UCSD-AML1 (cell line): ENCODE data around the gene LY6G6C.

Experiments used
- DNase-seq: peaks from one replicate; lab custom pipeline; 2025; ENCODE audit not compliant: unreplicated experiment; lab: John Stamatoyannopoulos, UW

Gene LY6G6C

DNA sequence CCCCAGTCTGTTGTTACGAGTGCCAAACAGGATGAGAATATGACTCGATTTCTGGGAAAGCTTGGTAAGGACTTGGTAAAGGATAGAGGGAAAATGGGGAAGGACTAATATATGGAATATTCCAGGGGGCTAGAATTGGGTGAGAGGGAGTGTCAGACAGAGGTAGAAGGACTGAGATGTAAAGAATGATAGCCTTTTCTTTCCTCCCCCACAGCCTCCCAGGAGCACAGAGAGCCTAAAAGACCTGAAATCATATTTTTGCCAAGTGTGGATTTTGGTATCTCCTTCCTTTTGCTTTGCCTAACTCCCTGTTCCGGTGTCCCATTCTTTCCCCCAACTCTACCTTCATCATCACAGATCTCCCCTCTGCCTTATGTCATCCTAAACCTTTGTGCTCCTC is 21.3 kb upstream of the LY6G6C start:
- no peak for DNase-seq

DNA sequence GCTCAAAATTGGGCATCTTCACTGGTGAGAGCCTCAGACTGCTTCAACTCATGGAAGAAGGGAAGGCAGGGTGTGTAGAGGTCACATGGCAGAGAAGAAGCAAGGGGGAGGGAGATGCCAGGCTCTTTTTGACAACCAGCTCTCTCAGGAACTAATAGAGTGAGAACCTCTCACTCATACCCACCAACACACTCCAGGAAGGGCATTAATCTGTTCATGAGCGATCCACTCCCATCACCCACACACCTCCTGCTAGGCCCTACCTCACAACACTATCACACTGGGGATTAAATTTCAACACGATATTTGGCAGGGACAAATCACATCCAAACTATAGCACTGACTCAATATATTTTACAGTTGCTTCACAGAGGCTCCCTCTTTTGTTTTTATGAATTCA is 20.3 kb upstream of the LY6G6C start:
- DNase-seq, result no peak

DNA sequence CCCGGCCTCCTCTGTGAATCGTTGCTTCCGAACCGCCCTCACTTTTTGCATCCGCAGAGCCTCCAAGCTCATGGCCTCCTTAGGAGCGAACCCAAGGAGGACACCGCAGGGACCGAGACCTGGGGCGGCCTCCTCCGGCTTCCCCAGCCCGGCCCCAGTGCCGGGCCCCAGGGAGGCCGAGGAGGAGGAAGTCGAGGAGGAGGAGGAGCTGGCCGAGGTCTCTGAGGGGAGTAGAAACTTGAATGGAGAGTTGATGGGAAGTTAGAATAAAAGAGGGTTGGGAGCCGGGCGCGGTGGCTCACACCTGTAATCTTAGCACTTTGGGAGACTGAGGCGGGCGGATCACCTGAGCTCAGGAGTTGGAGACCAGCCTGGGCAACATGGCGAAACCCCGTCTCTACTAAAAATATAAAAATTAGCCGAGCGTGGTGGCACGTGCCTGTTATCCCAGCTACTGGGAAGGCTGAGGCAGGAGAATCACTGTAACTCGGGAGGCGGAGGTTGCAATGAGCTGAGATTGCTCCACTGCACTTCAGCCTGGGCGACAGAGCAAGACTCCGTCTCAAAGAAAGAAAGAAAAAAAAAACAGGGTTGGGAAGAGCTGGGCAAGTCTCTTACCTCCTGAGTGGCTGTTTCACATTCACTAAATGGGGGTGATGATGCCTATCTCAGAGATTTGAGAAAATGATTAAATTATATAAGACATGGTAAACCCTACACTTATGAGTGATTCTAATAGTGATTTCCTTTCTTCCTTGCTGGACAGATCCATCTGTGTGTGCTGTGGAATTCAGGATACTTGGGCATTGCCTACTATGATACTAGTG is 19.1 kb upstream of the LY6G6C start:
- peak; percentile 71 for DNase-seq

DNA sequence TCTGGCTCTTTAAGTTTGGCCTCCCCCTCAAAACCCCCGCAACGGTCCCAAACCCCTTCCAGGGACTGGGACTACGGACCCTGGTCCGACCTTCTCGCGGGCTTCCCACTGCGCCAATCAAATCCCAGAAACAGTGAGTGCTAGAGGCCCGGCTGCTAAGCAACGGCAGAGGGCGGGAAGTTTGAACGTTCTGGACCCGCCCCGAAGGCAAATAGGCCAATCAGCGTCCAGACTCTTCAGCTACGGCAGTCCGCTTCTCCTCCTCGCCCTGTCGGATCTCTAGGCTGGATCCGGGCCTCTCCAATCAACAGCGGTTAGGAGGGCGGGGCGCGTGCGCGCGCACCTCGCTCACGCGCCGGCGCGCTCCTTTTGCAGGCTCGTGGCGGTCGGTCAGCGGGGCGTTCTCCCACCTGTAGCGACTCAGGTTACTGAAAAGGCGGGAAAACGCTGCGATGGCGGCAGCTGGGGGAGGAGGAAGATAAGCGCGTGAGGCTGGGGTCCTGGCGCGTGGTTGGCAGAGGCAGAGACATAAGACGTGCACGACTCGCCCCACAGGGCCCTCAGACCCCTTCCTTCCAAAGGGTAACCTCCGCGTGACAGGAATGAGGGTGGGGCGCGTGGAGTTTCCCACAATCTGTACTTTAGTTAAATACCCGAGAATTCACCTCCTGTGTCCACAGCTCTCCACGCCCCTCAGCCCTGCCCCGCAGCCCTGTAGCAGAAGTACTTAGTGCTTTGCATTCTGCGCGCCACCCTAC is 18.3 kb upstream of the LY6G6C start, which contains the start of gene MSH5:
Gene MSH5, plus strand, starts transcription at position 367 of the 758 bp plus-strand sequence. CDS start 462 bp downstream, outside the sequence.
- peak; percentile 98 for DNase-seq

DNA sequence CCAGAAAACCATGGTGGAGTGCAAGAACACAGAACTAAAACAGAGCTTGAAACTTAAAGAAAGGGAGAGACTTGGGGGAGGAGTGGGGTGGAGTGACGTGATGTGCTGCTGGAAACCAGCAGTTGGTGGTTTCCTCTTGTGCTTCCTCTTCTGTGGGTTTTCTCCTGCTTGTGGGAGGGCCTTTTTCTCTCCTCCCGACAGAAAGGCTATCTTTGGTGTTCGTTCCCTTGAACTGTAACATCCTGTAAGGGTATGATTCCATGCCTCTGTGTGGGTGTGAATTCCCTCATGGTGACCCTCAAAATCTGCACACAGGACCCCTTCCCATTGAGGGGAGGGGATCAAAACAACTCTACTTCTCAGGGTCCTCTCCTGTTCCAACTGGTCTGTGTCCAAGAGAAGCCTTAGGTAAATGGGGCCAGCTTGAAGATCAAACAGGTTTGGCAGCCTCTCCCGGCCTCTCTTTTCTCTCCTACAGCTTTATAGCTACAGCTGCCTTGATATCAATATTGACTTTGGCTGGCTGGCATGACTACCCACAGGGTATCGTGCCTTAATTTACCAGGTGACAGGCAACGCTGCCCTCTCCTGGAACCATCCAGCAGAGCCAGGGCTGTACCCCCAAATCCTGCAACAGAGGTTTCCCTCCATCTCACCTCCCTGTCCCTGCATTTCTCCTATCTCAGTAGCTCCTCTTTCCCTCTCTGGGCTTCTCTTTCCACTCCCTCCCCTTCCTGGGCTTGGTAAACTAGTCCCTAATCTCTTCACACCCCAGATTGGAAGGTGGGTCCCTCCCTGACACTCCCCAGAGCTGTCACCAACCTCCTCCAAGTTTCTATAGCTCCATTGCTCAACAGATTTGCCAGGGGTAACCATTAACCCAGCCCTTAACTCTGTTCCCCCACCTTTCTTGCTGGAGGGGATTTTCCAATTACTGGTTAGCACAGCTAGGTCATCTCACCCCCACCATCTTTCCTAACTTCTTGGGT is 16.7 kb upstream of the LY6G6C start:
- peak; percentile 74 for DNase-seq

DNA sequence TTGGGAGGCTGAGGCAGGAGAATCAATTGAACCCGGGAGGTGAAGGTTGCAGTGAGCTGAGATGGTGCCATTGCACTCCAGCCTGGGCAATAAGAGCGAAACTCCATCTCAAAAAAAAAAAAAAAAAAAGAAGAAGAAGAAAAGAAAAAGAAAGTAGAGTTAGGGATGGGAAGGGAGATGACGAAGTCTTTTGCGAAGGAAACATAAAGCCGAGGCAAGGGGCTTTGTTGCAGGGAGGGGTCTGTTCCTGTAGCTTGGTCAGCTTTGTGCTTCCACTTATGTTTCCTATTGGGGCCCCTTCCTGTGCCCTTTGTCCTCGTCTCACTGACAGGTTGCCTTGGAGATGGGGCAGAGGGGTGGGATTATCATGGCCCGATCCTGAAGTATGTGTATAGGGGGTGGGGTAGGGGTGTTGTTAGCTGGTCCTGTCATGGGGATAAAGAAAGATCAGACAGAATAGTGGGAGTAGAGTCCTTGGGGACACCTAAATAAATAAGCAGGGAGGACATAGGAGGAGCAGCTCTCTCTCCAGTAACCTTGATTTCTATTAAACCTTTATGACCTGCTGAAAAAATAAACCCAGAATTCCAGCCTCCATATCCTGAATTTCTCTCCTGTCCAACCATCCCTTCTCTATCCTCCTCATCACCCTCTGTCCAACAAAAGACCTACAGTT is 15.9 kb upstream of the LY6G6C start:
- peak; percentile 78 for DNase-seq

DNA sequence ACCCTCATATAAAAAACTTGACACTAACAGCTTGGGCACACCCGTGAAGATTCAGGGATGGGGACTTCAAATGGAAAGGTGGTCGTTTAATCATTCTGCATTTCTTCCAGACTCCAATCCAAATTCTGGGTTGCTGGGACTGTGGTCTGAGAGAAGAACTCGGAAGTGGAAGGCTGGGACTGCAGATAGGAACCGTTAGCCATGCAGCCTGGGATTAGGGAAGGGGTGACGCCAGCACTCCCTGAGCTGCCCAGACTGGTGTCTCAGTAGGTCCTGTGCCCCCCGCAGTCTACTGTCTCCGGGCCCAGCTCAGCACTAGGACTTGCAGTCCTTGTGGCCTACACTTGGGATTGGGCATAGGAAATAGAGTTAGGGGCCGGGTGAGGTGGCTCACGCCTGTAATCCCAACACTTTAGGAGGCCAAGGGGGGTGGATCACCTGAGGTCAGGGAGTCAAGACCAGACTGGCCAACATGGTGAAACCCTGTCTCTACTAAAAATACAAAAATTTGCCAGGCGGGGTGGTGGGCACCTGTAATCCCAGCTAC is 15.3 kb upstream of the LY6G6C start:
- peak; percentile 39 for DNase-seq

DNA sequence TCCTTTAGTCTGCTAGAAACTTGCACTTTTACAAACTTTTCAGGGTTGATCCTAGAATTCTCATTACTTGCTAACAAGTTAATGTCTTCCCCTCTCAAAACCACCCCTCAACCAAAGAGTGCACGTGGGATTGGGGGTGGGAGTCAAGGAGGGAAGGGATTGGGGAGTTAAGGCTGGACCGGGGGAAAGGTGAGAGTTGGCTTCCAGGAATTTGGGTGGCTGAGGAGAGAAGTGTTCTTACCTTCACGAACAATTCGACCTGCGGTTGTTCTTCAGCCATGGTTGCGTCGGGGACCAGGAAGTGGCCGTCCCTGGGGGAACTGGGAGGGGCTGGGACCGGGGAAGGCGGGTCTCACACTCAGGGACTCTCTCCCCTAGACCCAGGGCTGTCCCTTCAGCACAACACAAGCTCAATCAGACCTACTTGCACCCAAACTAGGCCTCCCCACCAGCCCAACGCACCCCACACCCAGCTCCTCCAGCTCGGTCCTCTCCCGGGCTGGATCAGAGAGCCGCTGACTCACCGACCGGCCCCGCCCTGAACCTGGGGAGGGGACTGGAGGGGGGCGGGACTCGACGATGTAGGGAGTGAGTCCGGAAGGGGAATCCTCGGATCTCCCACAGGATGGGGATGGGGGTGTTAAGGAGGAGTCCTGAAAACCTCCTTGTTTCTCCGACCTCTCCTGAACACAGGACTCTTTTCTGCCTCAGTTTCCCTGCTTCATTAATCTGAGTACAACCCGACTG is 14.6 kb upstream of the LY6G6C start, which contains the start of gene CLIC1:
Gene CLIC1, minus strand, starts transcription at position 510 of the 747 bp plus-strand sequence. Its CDS starts 230 bp downstream, at position 280.
- peak; percentile 91 for DNase-seq

DNA sequence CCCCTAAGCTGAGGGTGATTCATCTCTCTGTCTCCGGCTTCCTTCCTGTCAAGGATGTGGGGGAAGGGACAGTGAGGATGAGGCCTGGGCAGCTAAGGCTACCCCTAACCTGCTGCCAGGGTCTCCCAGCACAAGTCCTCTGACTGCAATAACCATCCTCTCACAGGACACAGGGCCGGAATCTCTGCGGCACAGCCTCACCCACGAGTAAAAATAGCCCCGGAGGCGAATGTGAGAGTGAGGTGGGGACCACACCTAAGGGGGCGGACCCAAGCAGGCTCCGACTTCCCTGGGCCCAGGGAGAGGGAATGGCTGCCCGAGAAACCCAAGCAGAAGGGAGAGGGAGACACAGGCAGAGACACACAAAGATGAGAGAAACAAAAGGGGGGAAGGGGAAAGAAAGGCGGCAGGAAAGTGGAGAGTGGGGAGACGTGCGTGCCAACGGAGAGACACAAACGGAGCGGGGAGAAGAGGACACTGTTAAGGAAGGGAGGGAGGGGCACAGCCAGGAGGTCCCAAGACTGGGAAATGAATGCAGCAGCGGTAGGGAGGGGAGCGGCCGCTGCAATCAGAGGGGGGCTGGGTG is 13.4 kb upstream of the LY6G6C start:
- peak; percentile 78 for DNase-seq

DNA sequence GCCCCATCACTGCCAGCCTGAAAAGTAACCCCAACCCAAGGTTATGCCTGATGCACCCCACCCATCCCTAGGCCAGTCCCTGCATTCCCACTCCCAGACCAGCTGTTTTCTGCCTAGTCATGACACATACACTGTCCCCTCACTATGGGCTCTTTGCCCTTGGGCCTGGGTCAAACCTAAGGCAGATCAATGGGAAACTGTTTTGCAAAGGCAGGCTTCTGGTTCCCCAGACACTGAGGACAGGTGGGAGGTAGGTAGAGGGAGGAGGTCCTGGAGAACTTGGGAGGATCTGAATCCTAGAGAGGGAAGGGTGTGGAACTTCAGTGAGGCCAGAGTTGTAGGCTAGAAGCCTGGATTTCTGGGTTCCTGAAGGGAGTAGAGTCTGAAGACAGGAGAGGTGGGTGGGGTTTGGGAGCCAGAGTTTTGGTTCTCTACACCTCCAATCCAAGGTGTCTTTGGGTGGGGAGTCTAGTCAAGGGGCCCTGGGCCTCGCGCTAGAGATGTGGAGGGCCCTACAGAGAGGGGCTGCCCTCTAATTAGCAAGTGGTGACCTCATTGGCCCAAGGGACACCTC is 12.8 kb upstream of the LY6G6C start:
- no peak for DNase-seq

DNA sequence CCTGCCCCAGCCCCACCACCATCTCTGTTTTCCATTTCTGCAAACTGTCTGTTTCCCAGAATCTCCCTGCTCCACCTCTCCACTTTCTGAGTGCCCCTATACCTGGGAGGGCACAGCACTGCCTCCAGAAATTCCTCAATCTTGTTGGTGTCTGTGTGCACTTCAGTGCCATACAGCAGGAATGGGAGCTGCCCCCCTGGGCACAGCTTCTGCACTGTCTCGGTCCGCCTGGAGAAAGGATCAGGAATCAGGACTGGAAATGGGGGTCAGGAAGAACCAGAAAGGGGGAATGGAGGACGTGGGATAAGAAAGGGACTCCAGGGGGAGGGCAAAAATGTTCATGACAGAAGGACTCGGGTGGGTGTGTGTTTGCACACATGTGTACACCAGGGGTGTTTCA is 12.2 kb upstream of the LY6G6C start:
- DNase-seq, result no peak

DNA sequence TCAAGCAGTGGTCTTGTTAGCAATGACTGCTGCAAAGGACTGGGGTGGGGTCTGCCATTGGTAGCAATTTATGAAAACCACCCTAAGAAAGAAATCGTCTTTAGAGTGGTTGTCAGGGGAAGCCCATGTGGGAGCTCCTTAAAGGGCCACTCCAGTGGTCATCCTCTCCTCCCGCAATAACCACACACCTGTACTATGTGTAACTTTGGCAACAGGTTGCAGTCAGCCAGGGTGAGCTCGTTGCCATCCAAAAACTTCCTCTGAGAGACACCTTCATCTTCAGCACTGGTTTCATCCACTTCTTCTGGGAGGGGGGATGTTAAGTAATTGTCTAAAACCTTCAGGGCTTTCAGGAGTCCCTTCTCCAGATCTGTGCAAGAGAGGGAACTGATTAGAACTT is 10.5 kb upstream of the LY6G6C start:
- DNase-seq, result no peak

DNA sequence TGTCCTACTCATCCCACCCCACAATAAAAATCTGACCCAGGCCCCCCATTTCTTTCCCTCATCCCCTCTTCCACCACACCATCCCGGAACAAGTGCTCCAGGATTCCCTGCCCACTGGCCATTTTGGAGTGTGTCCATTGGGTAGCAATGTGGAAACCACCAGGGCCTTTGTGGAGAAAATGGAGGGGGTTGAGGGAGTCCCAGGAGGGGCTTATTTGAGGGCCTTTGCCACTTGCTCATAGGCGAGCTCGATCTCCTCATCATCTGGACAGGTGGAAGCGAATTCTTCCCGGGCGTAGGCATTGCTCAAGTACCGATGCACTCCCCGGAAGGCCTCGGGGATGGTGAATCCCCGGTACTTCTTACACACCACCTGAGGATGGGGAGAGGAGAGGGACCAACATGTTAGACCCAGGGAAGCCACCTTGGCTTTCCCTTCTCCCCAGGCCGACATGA is 9.1 kb upstream of the LY6G6C start:
- no peak for DNase-seq

DNA sequence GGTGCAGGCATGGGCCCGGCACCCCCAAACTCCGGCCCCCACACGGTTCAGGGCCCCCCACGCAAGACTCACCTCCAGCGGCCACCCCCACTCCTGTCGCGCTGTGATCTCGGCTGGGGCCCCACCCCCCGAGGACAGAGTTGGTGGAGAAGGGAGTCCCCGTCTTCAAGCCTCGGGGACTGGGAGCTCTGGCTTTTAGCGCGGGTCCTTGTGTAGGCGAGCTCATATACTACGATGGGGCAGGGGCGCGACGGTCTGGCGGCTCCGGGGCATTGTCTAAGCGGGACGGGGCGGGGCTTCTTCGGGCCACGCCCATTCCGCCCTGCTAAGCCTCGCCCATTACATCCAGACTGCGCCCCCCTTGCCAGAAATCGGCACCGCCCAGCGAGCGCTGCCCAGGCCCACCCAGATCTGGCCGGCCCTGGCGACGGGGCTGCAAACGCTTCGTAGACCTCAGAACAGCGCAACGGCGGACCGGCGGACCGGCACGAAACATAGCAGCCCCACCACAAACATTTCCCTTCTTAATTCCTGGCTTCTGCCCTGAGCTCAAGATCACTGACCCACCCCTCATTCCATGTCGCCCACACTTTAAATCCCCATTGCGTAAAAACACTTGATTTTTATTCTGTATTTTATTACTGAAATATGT is 8.6 kb upstream of the LY6G6C start:
- DNase-seq, result peak; percentile 92

DNA sequence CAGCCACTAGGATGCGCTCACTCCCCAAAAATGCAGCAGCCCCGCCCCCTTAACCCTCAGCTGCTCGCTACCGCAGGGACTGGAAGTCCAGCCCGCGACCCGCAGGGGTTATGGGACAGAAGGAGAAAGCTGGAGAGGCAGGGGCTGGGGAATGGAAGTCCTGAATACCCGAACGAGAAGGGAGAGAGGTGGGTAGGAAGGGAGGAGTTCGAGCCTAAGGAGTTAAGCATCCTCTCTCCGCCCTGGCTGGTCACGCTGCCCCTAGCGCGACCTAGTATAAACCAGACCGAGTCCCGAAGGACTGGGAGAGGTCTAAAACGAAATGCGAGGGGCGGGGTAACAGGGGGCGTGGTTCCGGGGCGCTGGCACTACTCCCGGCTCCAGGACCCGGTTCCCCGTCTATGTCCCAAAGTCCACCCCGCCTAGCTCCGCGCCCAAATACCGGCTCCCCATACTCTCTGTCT is 8.0 kb upstream of the LY6G6C start:
- DNase-seq, result peak; percentile 94

DNA sequence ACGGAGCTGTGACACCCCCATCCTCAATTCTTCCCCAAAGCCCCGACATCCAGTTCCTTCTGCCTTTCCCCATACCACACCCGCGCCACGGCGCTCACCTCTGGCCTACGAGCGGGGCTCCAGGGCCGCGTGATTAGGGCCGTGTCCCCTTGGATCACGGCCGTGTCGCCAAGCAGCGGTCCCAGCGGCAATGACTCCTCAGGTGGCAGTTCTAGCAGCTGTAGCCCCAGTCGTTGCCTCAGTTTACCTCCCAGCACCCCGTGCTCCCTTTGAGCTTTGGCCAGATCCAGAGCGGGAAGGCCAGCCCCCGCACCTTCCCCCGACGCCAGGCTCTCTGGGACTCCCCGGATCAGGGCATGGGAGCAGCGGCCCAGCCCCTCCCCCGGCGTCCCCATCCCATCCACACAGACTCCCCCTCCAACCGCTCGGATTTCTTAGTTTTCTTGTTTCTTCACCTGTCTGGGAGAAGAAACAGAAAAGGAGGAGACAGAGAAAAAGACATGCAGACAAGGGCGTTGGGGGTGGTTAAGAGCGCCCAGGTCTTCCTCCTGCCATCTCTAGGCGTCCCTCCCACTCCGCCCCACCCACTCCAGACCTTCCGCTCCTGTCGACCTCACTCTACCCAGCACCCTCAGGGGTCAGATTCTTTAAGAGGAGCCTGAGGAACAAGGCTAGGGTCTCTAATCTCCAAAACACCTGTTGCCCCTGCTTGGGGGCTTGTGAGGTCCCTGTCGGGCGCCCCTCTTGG is 7.4 kb upstream of the LY6G6C start, which contains the start of gene DDAH2:
Gene DDAH2, minus strand, starts transcription at position 533 of the 748 bp plus-strand sequence. Its CDS starts 138 bp downstream, at position 395.
- DNase-seq, result no peak
